Adrenal gland (tissue), 5 donors: ENCODE data around the gene KCNJ9.

Experiments
- CTCF ChIP-seq, 6 experiments: fragments of 450-650 bp in 4 of 6; fragments of 200-600 bp in 2 of 6; sonication (generic) in 1 of 6; IDR thresholded peaks; 1 replicate in 5 of 6; 2 replicates in 1 of 6; pipeline versions ENCODE4 v1.5.1 to v1.8.0; 2016 to 2021; ENCODE audit warnings: antibody characterized with exemption in 6 of 6, mild to moderate bottlenecking in 2 of 6, moderate library complexity in 1 of 6
- POLR2A ChIP-seq, 2 donors: fragments of 450-650 bp; IDR thresholded peaks; one replicate each; pipeline ENCODE4 v1.6.1; 2017; ENCODE audit warnings: antibody characterized with exemption in 2 of 2, mild to moderate bottlenecking in 2 of 2, moderate library complexity in 1 of 2
- donor health status: DM: no; HTN: no; CAD: no.

GRCh38 chr1:160107512-160107911 is 26.2 kb downstream of the KCNJ9 start:
- TF ChIP-seq CTCF (IDR thresholded peaks at IDR 0.05) (no peak), POLR2A (IDR thresholded peaks at IDR 0.05) (no peak)
